Measurements from ENCODE around the gene CACNA1A. TPM values are rescaled to one million over a fixed set of nuclear protein-coding genes. Genes with fewer than 3 reads are reported as not detected.

CACNA1A gene
- total RNA-seq, 1 donor from 2014 or later: under 0.01 TPM

DNA sequence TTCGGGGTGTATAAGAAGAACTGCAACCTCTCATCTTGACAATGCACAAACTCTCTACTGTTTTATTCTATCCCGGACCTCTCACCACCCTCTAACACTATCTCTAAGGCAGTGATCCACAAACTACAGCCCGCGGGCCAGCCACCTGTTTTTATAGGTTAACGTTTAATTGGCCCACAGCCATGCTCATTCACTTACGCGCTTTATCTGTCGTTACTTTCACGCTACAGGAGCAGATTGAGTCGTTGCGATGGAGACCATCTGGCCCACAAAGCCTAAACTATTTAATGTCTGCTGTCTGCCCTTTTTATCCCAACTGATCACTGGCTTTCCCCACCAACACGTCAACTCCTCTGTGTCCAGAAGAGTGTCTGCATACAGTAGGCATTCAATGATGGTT, 158.9 kb downstream of the CACNA1A start:
- H3K4me3 ChIP-seq (ENCODE audit: low read depth, low read length): no peak overlapping the region
- DNase-seq (ENCODE audit: low read depth): no peak
- H3K27me3 ChIP-seq (ENCODE audit: control insufficient read depth, insufficient read depth, low read length): no peaks in the 10 kb centered on the region
- no peak for TF ChIP-seq CTCF (IDR thresholded peaks at IDR 0.05; ENCODE audit: insufficient read depth, low read length, severe bottlenecking)
- H3K36me3 ChIP-seq (ENCODE audit: control insufficient read depth, insufficient read depth, low read length): no peaks in the 10 kb centered on the region
- no peak for FAIRE-seq

- TF ChIP-seq CTCF (IDR thresholded peaks at IDR 0.05; ENCODE audit: insufficient read depth, low read length, severe bottlenecking): no peak
- FAIRE-seq (no peak), DNase-seq (ENCODE audit: low read depth) (no peak)
- H3K27me3 ChIP-seq (ENCODE audit: control insufficient read depth, insufficient read depth, low read length): no peaks in the 10 kb centered on the region
- no peaks in the 10 kb centered on the region for H3K36me3 ChIP-seq (ENCODE audit: control insufficient read depth, insufficient read depth, low read length)
- no peak overlapping the region for H3K4me3 ChIP-seq (ENCODE audit: low read depth, low read length)
Measured at GRCh38 chr19:13343514-13343913, 162.8 kb downstream of the CACNA1A start.

GRCh38 chr19:13342672-13343071, 163.6 kb downstream of the CACNA1A start:
- H3K4me3 ChIP-seq (ENCODE audit: low read depth, low read length): no peak overlapping the region
- DNase-seq (ENCODE audit: low read depth) (no peak), FAIRE-seq (no peak)
- no peaks in the 10 kb centered on the region for H3K36me3 ChIP-seq (ENCODE audit: control insufficient read depth, insufficient read depth, low read length)
- H3K27me3 ChIP-seq (ENCODE audit: control insufficient read depth, insufficient read depth, low read length): no peaks in the 10 kb centered on the region
- TF ChIP-seq CTCF (IDR thresholded peaks at IDR 0.05; ENCODE audit: insufficient read depth, low read length, severe bottlenecking): no peak

GRCh38 chr19:13339869-13340268, 166.4 kb downstream of the CACNA1A start:
- Histone ChIP-seq H3K27me3 (ENCODE audit: control insufficient read depth, insufficient read depth, low read length) (no peaks in the 10 kb centered on the region), H3K36me3 (ENCODE audit: control insufficient read depth, insufficient read depth, low read length) (no peaks in the 10 kb centered on the region), H3K4me3 (ENCODE audit: low read depth, low read length) (no peak overlapping the region)
- DNase-seq (ENCODE audit: low read depth) (no peak), FAIRE-seq (no peak)
- TF ChIP-seq CTCF (IDR thresholded peaks at IDR 0.05; ENCODE audit: insufficient read depth, low read length, severe bottlenecking): no peak

- Histone ChIP-seq H3K36me3 (ENCODE audit: control insufficient read depth, insufficient read depth, low read length) (no peaks in the 10 kb centered on the region), H3K4me3 (ENCODE audit: low read depth, low read length) (no peak overlapping the region), H3K27me3 (ENCODE audit: control insufficient read depth, insufficient read depth, low read length) (no peaks in the 10 kb centered on the region)
- no peak for TF ChIP-seq CTCF (IDR thresholded peaks at IDR 0.05; ENCODE audit: insufficient read depth, low read length, severe bottlenecking)
- FAIRE-seq: peak; percentile 60
- DNase-seq (ENCODE audit: low read depth): no peak
Measured at GRCh38 chr19:13337181-13337580, 169.1 kb downstream of the CACNA1A start.

DNA sequence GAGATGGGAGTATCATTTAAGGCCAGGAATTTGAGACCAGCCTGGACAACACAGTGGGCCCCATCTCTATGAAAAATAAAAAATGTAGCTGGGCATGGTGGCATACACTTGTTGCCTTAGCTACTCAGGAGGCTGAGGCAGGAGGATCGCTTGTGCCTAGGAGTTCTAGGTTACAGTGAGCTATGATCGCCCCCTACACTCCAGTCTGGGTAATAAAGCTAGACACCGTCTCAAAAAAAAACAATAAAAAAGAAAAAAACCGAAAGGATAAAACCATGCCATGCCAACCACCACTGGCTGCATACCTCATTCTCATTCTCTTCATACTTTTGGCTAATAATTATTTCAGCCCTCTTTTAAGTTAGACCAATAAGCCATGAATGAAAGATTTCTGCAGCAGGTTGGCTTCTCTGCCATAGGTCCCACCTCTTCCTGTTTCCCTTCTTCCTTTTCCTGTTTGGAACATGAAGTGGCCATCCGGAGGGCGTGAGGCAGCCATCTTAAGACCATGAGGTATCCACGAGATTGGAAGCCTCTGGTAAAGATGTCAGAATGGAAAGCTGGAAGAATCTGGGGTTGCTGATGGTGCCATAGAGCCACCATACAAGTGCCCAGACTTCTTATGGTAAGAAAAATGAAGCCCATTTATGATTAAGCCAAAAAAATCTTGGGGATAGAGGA, 171.3 kb downstream of the CACNA1A start:
- H3K4me3 ChIP-seq (ENCODE audit: low read depth, low read length): no peak overlapping the region
- DNase-seq (ENCODE audit: low read depth) (no peak), FAIRE-seq (no peak)
- H3K27me3 ChIP-seq (ENCODE audit: control insufficient read depth, insufficient read depth, low read length): no peaks in the 10 kb centered on the region
- no peaks in the 10 kb centered on the region for H3K36me3 ChIP-seq (ENCODE audit: control insufficient read depth, insufficient read depth, low read length)
- no peak for TF ChIP-seq CTCF (IDR thresholded peaks at IDR 0.05; ENCODE audit: insufficient read depth, low read length, severe bottlenecking)

All from bronchial epithelial cell (primary cell).